Raji (cell line): Measurements from ENCODE around the gene ANO9.

ENCODE experiments used
- POLR2A ChIP-seq: IDR thresholded peaks from 2 replicates; pipeline ENCODE4 v1.6.1; 2011; ENCODE audit warnings: low read depth, low read length, control low read depth; ENCODE audit not compliant: insufficient read depth

The ANO9 gene

DNA sequence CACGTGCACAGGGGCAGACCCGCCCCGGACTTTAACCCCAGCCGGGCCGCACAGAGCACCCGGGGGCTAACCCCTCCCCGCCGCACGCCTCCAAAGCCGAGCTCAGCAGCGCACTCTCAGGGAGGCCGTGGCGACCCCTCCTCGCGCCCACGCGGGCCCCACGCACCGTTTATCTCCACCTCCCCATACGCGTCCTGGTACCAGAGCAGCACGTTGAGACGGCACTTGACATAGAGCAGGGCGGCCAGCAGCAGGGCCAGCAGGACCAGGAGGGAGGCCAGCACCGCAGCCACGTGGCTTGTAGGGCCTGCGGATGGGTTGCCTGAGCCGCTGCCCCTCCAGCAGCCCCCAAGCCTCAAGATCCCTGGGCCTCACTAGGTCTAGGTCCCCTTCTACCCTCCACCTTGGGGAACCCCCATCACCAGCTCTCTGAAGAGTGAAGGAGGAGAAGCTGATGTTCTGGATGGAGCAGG, 34.1 kb downstream of the ANO9 start:
- no peak for TF ChIP-seq POLR2A

DNA sequence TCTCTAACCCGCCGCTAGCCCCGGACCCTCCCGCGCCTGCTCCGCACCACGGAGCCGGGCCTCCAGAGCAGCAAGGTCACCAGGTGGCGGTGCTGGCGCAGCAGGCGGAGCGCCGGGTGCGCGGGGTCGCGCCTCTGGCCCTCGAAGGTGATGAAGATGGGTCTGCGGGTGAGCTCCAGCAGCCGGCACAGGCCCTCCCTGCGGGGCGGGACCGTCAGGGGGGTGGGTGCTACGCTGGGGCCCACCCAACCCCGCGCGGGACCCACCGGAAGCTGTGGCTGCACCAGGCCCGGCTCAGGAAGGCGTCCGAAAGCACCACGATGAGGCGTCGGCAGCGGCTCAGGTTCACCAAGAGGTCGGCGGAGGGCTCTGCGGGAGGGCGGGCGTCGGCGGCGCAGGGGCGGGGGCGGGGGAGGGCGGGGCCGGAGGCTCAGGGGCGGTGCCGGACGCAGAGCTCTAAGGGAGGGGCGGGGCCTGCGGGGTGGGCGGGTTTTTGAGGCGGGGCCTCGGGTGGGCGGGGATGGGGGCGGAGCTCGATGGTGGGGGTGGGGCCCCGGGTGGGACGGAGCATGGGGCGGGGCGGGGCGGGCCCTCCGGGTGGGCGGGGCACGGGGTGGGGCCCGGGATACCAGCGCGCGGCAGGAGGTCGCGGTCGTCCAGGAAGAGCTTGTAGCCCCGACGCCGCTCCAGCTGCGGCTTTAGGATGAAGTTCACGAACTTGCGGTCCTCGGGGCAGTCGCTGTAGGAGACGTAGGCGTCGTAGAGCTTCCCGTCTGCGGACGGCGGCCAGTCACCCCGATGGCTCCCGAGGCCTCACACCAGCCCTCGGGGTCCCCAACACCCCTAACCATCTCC, 34.8 kb downstream of the ANO9 start:
- TF ChIP-seq POLR2A = 0 out of 2 replicates have a peak, but pooled peaks have one; percentile 13

DNA sequence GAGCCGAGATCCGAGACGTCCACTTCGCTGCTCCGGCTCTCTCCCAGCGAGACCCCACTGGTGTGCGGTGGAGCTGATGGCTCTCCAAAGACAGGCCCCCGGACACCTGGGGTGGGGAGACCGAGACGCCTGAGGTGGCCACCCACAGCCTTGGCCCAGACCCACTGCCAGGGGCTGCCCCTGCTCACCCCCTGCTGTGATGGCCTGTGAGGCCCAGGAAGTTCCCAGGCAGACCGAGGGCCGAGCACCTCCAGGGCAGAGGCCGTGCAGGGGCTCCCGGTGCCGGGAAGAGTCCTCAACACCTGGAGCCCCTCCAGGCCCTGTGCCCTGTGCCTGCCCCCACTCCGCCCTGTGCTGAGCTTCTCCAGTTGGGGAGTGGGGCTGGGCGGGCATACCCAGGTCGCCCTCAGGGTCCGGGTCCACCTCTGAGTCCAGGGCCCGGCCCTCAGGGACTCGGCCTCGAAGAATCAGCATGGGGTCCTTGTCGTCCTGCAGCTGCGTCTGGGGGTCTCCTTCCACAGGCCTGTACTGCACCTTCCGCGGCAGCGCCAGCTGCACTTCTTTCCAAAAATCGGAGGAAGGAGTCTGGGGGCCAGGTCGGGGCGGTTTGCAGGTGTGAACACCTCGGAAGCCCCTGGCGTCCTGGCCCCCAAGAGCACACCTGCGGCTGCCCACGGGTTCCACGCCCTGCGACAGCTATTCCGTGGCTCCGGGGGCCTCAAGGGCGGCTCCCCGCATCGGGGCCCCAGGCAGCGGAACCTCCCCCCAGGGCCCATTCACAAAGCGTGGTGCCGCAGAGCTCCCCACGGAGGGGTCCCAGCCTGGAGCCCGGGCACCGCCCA, 35.6 kb downstream of the ANO9 start:
- no peak for TF ChIP-seq POLR2A

DNA sequence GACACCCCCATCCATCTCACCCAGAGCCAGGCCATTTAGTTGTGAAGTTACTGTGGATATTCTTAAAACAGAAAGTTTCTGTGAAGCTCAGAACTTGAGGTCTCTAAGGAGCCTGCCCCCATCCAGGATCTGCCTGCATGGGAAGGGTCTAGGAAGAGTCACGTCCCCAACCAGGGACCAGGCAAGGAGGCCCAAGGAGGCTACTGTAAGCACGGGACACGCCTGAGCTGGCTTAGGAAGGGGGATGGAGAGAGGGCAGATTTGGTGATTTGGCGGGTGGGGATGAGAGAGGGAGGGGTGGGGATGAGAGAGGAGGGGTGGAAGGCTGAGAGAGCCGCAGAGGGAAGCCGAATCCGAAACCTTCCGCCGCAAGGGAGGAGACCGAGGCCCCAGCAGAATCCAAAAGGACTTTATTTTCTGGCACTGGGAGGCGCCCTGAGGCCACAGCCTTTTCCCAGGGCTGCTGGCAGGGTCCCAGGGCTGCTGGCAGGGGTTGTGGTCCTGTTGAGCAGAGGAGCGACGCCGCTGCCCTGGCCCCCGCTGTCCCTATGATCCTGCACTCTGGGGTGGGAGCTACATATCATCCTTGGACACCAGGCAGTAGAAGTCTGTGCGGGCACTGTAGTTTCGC, 36.4 kb downstream of the ANO9 start:
- no peak for TF ChIP-seq POLR2A

DNA sequence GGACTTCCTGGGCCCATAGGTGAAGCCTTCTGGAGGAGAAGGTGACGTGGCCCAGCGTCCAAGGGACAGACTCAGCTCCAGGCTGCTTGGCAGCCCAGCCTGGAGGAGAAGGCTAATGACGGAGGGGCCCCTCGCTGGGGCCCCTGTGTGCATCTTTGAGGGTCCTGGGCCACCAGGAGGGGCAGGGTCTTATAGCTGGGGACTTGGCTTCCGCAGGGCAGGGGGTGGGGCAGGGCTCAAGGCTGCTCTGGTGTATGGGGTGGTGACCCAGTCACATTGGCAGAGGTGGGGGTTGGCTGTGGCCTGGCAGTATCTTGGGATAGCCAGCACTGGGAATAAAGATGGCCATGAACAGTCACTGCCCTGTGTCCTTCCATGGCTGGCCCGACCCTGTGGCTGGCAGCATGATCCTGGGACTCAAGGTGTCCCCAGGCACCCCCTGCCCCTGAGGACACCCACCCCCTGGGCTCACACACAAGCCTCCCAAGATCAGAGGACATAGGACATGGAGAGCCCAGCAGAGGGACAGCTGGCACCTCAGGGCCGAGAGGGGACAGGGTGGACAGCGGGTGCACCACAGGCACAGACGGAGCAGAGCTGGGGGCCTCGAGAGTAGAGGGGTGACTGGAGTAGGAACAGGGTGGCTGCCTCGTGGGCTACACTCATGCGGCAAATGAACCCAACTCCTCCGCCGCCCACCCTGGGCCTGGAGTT, 37.1 kb downstream of the ANO9 start:
- TF ChIP-seq POLR2A = no peak

DNA sequence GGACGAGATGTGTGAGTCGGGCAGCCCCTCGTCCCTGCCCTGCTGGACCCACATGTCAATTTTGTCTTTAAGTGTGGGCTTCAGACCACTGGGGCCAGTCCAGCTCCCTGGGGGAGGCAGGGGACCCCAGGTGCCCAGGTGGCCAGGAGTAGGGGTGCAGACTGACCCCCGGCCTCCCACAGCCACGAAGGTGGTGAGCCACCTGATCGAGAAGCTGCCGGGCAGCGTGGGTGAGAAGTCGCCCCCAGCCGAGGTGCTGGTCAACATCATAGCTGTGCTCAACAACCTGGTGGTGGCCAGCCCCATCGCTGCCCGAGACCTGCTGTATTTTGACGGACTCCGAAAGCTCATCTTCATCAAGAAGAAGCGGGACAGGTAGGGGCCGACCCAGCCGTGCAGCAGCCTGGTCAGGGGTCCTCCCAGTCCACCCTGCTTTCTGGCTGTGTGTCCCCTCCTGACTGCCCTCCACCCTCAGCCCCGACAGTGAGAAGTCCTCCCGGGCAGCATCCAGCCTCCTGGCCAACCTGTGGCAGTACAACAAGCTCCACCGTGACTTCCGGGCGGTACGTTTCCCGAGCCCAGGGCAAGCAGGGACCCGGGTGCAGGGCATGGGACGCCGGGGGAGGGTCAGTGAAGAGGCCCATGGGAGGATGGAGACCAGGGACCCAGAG, 37.9 kb downstream of the ANO9 start:
- no peak for TF ChIP-seq POLR2A

DNA sequence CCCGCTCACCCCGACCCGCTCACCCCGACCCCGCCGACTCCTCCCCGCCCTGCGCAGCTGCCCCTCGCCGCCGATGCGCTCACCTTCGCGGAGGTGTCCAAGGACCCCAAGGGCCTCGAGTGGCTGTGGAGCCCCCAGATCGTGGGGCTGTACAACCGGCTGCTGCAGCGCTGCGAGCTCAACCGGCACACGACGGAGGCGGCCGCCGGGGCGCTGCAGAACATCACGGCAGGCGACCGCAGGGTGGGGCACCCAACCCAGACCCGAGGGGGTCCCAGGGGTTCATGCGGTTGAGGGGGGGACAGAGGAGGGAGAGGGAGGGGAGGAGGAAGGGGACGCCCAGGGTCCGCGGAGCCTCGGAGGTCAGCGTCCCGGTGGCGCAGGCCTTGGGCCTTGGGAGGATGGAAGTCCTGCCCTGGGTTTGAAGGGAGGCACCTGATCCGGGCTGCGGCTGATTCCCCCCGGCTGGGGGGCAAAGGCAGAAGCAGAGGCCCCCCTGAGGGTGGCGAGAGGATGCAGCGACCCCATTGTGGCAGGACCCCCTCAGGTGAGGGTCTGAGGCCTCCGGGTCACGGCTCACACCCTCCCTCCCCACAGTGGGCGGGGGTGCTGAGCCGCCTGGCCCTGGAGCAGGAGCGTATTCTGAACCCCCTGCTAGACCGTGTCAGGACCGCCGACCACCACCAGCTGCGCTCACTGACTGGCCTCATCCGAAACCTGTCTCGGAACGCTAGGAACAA, 38.6 kb downstream of the ANO9 start:
- TF ChIP-seq POLR2A = no peak

DNA sequence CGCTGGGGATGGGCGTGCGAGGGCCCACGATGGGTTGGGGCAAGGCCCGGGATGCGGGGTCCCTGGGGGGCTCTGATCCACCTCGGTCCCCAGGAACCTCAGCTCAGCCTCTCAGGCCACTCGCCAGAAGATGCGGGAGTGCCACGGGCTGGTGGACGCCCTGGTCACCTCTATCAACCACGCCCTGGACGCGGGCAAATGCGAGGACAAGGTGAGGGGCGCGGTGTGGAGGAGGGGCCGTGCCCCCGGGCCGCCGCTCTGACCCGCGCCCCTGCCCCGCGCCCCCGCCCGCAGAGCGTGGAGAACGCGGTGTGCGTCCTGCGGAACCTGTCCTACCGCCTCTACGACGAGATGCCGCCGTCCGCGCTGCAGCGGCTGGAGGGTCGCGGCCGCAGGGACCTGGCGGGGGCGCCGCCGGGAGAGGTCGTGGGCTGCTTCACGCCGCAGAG, 41.5 kb downstream of the ANO9 start:
- no peak for TF ChIP-seq POLR2A

DNA sequence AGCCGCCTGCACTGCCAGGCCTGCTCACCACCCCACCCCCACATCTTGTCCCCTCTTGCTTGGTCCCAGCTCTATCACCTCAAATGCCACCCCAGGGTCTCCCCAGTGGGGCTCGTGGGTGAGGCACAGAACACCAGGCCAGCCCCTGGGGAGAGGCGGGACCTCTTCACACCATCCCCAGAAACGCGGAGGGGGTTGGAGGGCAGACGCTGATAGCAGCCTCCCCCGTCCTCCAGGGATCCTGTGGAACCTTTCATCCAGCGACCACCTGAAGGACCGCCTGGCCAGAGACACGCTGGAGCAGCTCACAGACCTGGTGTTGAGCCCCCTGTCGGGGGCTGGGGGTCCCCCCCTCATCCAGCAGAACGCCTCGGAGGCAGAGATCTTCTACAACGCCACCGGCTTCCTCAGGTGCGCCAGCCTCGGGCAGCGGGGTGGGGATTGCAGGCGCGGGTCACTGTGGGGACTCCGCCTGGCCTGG, 42.0 kb downstream of the ANO9 start:
- TF ChIP-seq POLR2A = no peak

DNA sequence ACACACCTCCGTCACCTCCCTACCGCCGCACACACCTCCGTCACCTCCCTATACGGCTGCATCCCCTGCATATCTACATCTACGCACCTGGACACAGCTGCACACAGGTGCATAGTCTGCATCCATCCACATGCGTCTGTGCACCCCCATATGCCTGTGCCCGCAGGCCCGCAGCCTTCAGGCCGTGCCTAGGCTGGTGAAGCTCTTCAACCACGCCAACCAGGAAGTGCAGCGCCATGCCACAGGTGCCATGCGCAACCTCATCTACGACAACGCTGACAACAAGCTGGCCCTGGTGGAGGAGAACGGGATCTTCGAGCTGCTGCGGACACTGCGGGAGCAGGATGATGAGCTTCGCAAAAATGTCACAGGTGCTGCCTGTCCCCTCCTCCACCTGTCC, 43.0 kb downstream of the ANO9 start:
- no peak for TF ChIP-seq POLR2A

DNA sequence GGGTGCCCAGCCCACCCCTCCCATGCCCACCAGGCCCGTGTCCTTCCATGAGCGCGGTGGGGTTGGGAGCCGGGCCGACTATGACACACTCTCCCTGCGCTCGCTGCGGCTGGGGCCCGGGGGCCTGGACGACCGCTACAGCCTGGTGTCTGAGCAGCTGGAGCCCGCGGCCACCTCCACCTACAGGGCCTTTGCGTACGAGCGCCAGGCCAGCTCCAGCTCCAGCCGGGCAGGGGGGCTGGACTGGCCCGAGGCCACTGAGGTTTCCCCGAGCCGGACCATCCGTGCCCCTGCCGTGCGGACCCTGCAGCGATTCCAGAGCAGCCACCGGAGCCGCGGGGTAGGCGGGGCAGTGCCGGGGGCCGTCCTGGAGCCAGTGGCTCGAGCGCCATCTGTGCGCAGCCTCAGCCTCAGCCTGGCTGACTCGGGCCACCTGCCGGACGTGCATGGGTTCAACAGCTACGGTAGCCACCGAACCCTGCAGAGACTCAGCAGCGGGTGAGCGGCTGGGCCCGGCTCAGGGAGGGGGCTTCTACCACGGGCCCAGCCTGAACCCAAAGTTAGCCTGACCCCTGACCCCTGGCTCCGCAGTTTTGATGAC, 44.8 kb downstream of the ANO9 start:
- TF ChIP-seq POLR2A = no peak

DNA sequence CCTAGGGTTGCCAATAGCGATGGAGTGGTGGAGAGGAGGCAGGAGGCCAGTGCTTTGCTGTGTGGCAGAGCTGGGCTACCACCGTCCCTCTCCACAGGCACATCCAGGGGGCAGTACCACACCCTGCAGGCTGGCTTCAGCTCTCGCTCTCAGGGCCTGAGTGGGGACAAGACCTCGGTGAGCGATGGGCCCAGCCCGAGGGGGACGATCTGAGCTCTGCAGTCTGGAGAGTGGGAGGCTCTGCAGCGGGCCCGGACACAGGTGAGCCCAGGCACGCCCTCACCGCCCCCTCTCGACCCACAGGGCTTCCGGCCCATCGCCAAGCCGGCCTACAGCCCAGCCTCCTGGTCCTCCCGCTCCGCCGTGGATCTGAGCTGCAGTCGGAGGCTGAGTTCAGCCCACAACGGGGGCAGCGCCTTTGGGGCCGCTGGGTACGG, 45.3 kb downstream of the ANO9 start:
- no peak for TF ChIP-seq POLR2A

DNA sequence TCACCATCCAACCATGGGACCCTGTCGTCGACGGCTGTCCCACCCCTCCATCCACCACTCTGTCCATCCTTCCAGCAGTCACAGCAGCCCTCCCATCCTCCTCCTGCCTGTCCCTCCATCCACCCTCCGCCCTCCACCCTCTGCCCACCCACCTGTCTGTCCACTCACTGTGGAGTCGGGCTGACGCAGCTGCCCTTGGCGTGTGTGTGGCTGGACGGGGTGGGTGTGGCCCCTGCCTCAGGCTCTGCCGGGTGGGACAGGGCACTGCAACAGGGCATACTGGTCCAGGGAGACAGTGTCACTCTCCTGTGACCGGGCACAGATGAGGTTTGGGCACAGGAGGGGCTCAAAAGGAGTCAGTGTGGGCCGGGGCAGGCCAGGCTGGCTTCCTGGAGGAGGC, 45.9 kb downstream of the ANO9 start:
- TF ChIP-seq POLR2A = no peak

DNA sequence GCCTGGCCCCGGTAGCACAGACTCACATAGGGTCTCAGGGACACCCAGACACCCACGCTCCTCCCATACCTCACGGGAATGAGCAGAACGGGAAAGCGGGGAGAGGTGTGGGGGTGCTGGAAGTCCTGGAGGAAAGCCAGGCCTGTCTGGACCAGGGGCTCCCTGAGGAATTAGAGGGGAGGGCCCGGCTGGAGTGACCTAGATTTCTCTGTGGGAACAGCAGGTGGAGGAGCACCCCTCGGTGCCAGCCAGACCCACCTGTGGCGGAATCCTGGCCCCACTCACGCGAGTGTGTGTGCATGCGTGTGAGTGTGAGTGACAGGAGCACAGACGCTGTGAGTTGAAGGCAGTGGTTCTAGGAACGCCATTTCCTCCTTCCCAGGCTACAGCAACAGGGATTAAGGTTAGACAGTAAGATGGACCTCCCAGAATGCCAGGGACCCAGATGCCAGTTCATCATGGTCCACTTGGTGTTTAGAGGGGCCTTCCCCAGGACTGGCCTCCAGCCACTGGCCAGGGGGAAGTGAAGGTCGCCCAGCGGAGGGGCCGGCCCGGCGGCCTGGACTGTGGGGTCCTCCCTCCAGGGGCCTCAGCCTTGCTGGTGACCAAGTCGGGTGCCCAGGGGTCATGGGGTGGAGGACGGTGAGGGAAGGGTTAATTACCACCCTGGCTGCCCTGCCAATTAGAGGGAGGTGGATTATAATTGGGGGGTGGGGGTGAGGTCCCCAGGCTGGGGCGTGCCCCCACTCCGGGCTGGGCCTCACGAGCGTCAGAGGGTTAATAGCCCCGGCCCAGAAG, 46.8 kb downstream of the ANO9 start:
- TF ChIP-seq POLR2A = no peak
